ENCODE measurements around the gene ITFG1. TPM values are rescaled to one million over a fixed set of nuclear protein-coding genes. Genes with fewer than 3 reads are reported as not detected.

The ITFG1 gene
- total and polyA plus RNA-seq, 9 of the 15 experiments (the other 6 are each of a cell fraction or from before 2014, with no cell fraction given): 17.1 to 83.5 (median 35.8) TPM

GRCh38 chr16:47468070-47468689 lies 7.3 kb upstream of the ITFG1 start (continued):
- peak; percentile 80; a peak in 2 of 4 replicates for TF ChIP-seq MLLT1 (IDR thresholded peaks at IDR 0.05)
- TF ChIP-seq TEAD1 (CRISPR knock-in tag; IDR thresholded peaks at IDR 0.05): peak; percentile 56 to 67; a peak in 2 of 4 replicates
- TF ChIP-seq ATF7 (IDR thresholded peaks at IDR 0.05): peak; percentile 72
- peak; percentile 93 for TF ChIP-seq TAL1 (IDR thresholded peaks at IDR 0.05)
- peak; percentile 69; the same call in 1 of the 2 replicates for TF ChIP-seq BACH1 (tag; IDR thresholded peaks at IDR 0.05)
- TF ChIP-seq THRAP3 (IDR thresholded peaks at IDR 0.05; ENCODE audit: borderline replicate concordance): 0 out of 2 replicates have a peak, but pooled peaks have one; percentile 38
- 0 out of 2 replicates have a peak, but pooled peaks have one; percentile 32 for TF ChIP-seq LCOR (CRISPR knock-in tag; IDR thresholded peaks at IDR 0.05)
- TF ChIP-seq PHB2 (IDR thresholded peaks at IDR 0.05; ENCODE audit: low read depth): peak; percentile 84
- peak; percentile 92 for TF ChIP-seq TCF3 (CRISPR knock-in tag; IDR thresholded peaks at IDR 0.05)
- peak; percentile 22; the same call in 1 of the 2 replicates for TF ChIP-seq KHSRP (IDR thresholded peaks at IDR 0.05)
- TF ChIP-seq MTA1 (IDR thresholded peaks at IDR 0.05; ENCODE audit: borderline replicate concordance): peak; percentile 73; the same call in 1 of the 2 replicates
- peak; percentile 55; the same call in 1 of the 2 replicates for TF ChIP-seq SUPT5H (IDR thresholded peaks at IDR 0.05)
- TF ChIP-seq SOX6 (IDR thresholded peaks at IDR 0.05): peak; percentile 96
- peak; percentile 63 to 80 for TF ChIP-seq NCOA2 (IDR thresholded peaks at IDR 0.05; ENCODE audit: partially characterized antibody in 2 of 2)
- TF ChIP-seq FOXK2 (conservative IDR thresholded peaks at IDR 0.05 in 1 of 2, IDR thresholded peaks at IDR 0.05 in 1 of 2; ENCODE audit: low read depth in 2 of 2): peak; percentile 65 to 75
- peak; percentile 60 to 90; a peak in 3 of 4 replicates for TF ChIP-seq HDAC1 (IDR thresholded peaks at IDR 0.05)
- TF ChIP-seq SMAD4 (CRISPR knock-in tag; conservative IDR thresholded peaks at IDR 0.05): peak; percentile 51; the same call in 1 of the 2 replicates
- TF ChIP-seq NEUROD1 (IDR thresholded peaks at IDR 0.05; ENCODE audit: borderline replicate concordance, low read depth, low read length, partially characterized antibody): peak; percentile 76
- TF ChIP-seq EHMT2 (IDR thresholded peaks at IDR 0.05): peak; percentile 78
- peak; percentile 38; the same call in 1 of the 2 replicates for TF ChIP-seq GATAD2B (IDR thresholded peaks at IDR 0.05; ENCODE audit: borderline replicate concordance)
- TF ChIP-seq CBX3 (IDR thresholded peaks at IDR 0.05; ENCODE audit: borderline replicate concordance in 1 of 2, low read length in 2 of 2): peak in 1 of 2 experiments; percentile 46; a peak in 1 of 3 replicates
- TF ChIP-seq SMARCA4 (IDR thresholded peaks at IDR 0.05): peak; percentile 97
- peak; percentile 49 for TF ChIP-seq ZNF592 (IDR thresholded peaks at IDR 0.05)
- TF ChIP-seq ZBTB2 (IDR thresholded peaks at IDR 0.05): peak; percentile 63; the same call in 1 of the 2 replicates
